Esophagus squamous epithelium (tissue), 5 donors: Measurements from ENCODE around the gene PRSS27. TPM values are rescaled to one million over a fixed set of nuclear protein-coding genes. Genes with fewer than 3 reads are reported as not detected.

Source experiments
- DNase-seq: peaks from one replicate; lab custom pipeline; 2025; lab: John Stamatoyannopoulos, UW
- H3K27ac ChIP-seq, 4 donors: fragments of 200-600 bp; sonication (generic); one replicate each; pipeline ENCODE4 v1.5.1; 2016 to 2019; ENCODE audit warnings: mild to moderate bottlenecking in 1 of 4
- H3K27me3 ChIP-seq, 4 donors: fragments of 200-600 bp; sonication (generic); 1 replicate in 3 of 4; 2 replicates in 1 of 4; pipeline versions ENCODE4 v1.5.1 to v1.6.0; 2017 to 2021; ENCODE audit warnings: antibody characterized with exemption in 1 of 4
- H3K36me3 ChIP-seq, 3 donors: fragments of 200-600 bp; sonication (generic); one replicate each; pipeline ENCODE4 v1.5.1; 2016 to 2019
- H3K4me1 ChIP-seq, 3 donors: fragments of 200-600 bp; sonication (generic); one replicate each; pipeline ENCODE4 v1.5.1; 2017 to 2019
- H3K4me3 ChIP-seq, 4 donors: fragments of 200-600 bp; sonication (generic); 1 replicate in 3 of 4; 2 replicates in 1 of 4; pipeline ENCODE4 v1.5.1; 2016 to 2019; ENCODE audit warnings: mild to moderate bottlenecking in 2 of 4, moderate library complexity in 1 of 4
- H3K9me3 ChIP-seq, 3 donors: fragments of 200-600 bp; sonication (generic); one replicate each; pipeline ENCODE4 v1.5.1; 2016 to 2019
- CTCF ChIP-seq, 6 experiments: fragments of 450-650 bp in 4 of 6; fragments of 200-600 bp in 2 of 6; sonication (generic) in 2 of 6; IDR thresholded peaks; one replicate each; pipeline ENCODE4 v1.5.1; 2016 to 2019; ENCODE audit warnings: antibody characterized with exemption in 6 of 6, mild to moderate bottlenecking in 4 of 6, moderate library complexity in 4 of 6
- POLR2A ChIP-seq, 4 donors: fragments of 450-650 bp; IDR thresholded peaks; one replicate each; pipeline ENCODE4 v1.6.1; 2017; ENCODE audit warnings: antibody characterized with exemption in 4 of 4, mild to moderate bottlenecking in 4 of 4, moderate library complexity in 3 of 4
- WGBS, 2 donors: methylation state at CpG; one replicate each; pipeline ENCODE4 v1.1.5; 2018; 5-methylcytosine and 5-hydroxymethylcytosine counted together
- intact Hi-C: fragments of 100-400 bp; cut with DNase I; formaldehyde crosslinking; loops from one replicate; pipeline ENCODE4 v1.15.0; 2022
- total RNA-seq, 4 donors: library from RNA; depleted of rRNA; stranded (reverse); fragments of >200 nt; gene quantifications; one replicate each; pipeline ENCODE4 v1.1.0, GENCODE V29; 2016
- donor health status: DM: yes; HTN: yes; CAD: no.

The PRSS27 gene
- total RNA-seq, 4 donors from 2014 or later: 188 to 463 (median 228) TPM

GRCh38 chr16:2739625-2740430 lies 19.8 kb upstream of the PRSS27 start:
- DNase-seq: no peak
- TF ChIP-seq CTCF (IDR thresholded peaks at IDR 0.05) (no peak), POLR2A (IDR thresholded peaks at IDR 0.05) (no peak)
- WGBS, 2 donors: 65 to 100% methylated on average over 2 to 6 of the region's 8 CpGs
- H3K4me3 ChIP-seq: no peak overlapping the region
- H3K27me3 ChIP-seq: peaks cover 0 to 39% (median 0%) of the 10 kb centered on the region in 4 donors
- H3K9me3 ChIP-seq: no peaks in the 10 kb centered on the region
- intact Hi-C loops: no loop called here
- no peaks in the 10 kb centered on the region for H3K36me3 ChIP-seq
- H3K27ac ChIP-seq: no peak overlapping the region
- peaks cover 0 to 18% (median 4%) of the 10 kb centered on the region in 3 donors for H3K4me1 ChIP-seq

GRCh38 chr16:2738615-2739014 lies 18.6 kb upstream of the PRSS27 start:
- peaks cover 0 to 43% (median 0%) of the 10 kb centered on the region in 4 donors for H3K27me3 ChIP-seq
- intact Hi-C loops: no loop called here
- DNase-seq: no peak
- peaks cover 0 to 18% (median 4%) of the 10 kb centered on the region in 3 donors for H3K4me1 ChIP-seq
- WGBS, 2 donors: 70% methylated on average over 2 of the region's 5 CpGs; no CpG with 5 or more reads in 1 of the 2 donors
- H3K4me3 ChIP-seq: no peak overlapping the region
- no peaks in the 10 kb centered on the region for H3K36me3 ChIP-seq
- H3K9me3 ChIP-seq: no peaks in the 10 kb centered on the region
- TF ChIP-seq POLR2A (IDR thresholded peaks at IDR 0.05) (no peak), CTCF (IDR thresholded peaks at IDR 0.05) (no peak)
- no peak overlapping the region for H3K27ac ChIP-seq

GRCh38 chr16:2737895-2738418 lies 17.9 kb upstream of the PRSS27 start:
- no peak overlapping the region for H3K4me3 ChIP-seq
- H3K4me1 ChIP-seq: peaks cover 0 to 18% (median 4%) of the 10 kb centered on the region in 3 donors
- 85 to 86% methylated on average over 2 of the region's 7 CpGs for WGBS, 2 donors
- H3K36me3 ChIP-seq: no peaks in the 10 kb centered on the region
- intact Hi-C loops: no loop called here
- TF ChIP-seq POLR2A (IDR thresholded peaks at IDR 0.05): no peak
- TF ChIP-seq CTCF (IDR thresholded peaks at IDR 0.05): no peak
- no peak for DNase-seq
- peaks cover 0 to 43% (median 0%) of the 10 kb centered on the region in 4 donors for H3K27me3 ChIP-seq
- no peak overlapping the region for H3K27ac ChIP-seq
- H3K9me3 ChIP-seq: no peaks in the 10 kb centered on the region

GRCh38 chr16:2737238-2737605 lies 17.2 kb upstream of the PRSS27 start:
- Histone ChIP-seq H3K9me3 (no peaks in the 10 kb centered on the region), H3K4me3 (no peak overlapping the region), H3K4me1 (peaks cover 0 to 18% (median 4%) of the 10 kb centered on the region in 3 donors), H3K36me3 (no peaks in the 10 kb centered on the region), H3K27me3 (peaks cover 0 to 43% (median 0%) of the 10 kb centered on the region in 4 donors), H3K27ac (no peak overlapping the region)
- intact Hi-C loops: no loop called here
- no peak for DNase-seq
- TF ChIP-seq POLR2A (IDR thresholded peaks at IDR 0.05) (no peak), CTCF (IDR thresholded peaks at IDR 0.05) (no peak)
- WGBS, 2 donors: 80% methylated on average over 1 of the region's 5 CpGs; no CpG with 5 or more reads in 1 of the 2 donors
